Activated T-cell treated with anti-CD3 and anti-CD28 coated beads, Interleukin-2, amount 50 U/mL, for 1 hour (primary cell): Measurements from ENCODE around the gene KDM4F.
"Not testable (repeated sequence)": the region's sequence is repeated elsewhere in the genome, so short reads cannot be mapped to it uniquely, and the experiment has no call there.

ENCODE experiments used
- DNase-seq: peaks from one replicate; pipeline ENCODE4 v3.0.0-alpha.2; 2020

Gene KDM4F

GRCh38 chr11:95049122-95049521 is at the start of gene KDM4F:
KDM4F (plus strand) TSS chr11:95049422.
- not testable (repeated sequence) for DNase-seq

GRCh38 chr11:95003716-95004115 is 45.5 kb upstream of the KDM4F start:
- DNase-seq: no peak

GRCh38 chr11:95005642-95006041 is 43.6 kb upstream of the KDM4F start:
- no peak for DNase-seq

GRCh38 chr11:95011376-95011775 is 37.8 kb upstream of the KDM4F start:
- DNase-seq: no peak

GRCh38 chr11:95014184-95014821 is 34.9 kb upstream of the KDM4F start:
- DNase-seq: no peak

- no peak for DNase-seq
Measured at GRCh38 chr11:95016139-95016538, 33.1 kb upstream of the KDM4F start.

GRCh38 chr11:95021468-95021867 is 27.8 kb upstream of the KDM4F start:
- not testable (repeated sequence) for DNase-seq

- no peak for DNase-seq
Measured at GRCh38 chr11:95024958-95025357, 24.3 kb upstream of the KDM4F start, which contains the start of gene KDM4E. KDM4E (plus strand) TSS chr11:95025258; CDS start chr11:95025558, 300 bp downstream.

GRCh38 chr11:95025594-95025993 is 23.6 kb upstream of the KDM4F start:
- DNase-seq: not testable (repeated sequence)

GRCh38 chr11:95028357-95028756 is 20.9 kb upstream of the KDM4F start:
- DNase-seq: no peak

GRCh38 chr11:95033051-95033450 is 16.2 kb upstream of the KDM4F start:
- no peak for DNase-seq

GRCh38 chr11:95035316-95035715 is 13.9 kb upstream of the KDM4F start:
- no peak for DNase-seq

- peak; percentile 22 for DNase-seq
Measured at GRCh38 chr11:95037356-95038035, 11.7 kb upstream of the KDM4F start.

GRCh38 chr11:95042239-95042638 is 7.0 kb upstream of the KDM4F start:
- DNase-seq: no peak

GRCh38 chr11:95042906-95043305 is 6.3 kb upstream of the KDM4F start:
- DNase-seq: no peak

- no peak for DNase-seq
Measured at GRCh38 chr11:95044010-95044409, 5.2 kb upstream of the KDM4F start.

- no peak for DNase-seq
Measured at GRCh38 chr11:95045812-95046211, 3.4 kb upstream of the KDM4F start.

- DNase-seq: no peak
Measured at GRCh38 chr11:95050595-95051202, 1.5 kb downstream of the KDM4F start.

GRCh38 chr11:95054356-95054755 is 5.1 kb downstream of the KDM4F start:
- no peak for DNase-seq

GRCh38 chr11:95055283-95055897 is 6.2 kb downstream of the KDM4F start:
- DNase-seq: no peak

GRCh38 chr11:95057959-95058358 is 8.7 kb downstream of the KDM4F start:
- no peak for DNase-seq

- DNase-seq: no peak
Measured at GRCh38 chr11:95058621-95059020, 9.4 kb downstream of the KDM4F start.

GRCh38 chr11:95059046-95059445 is 9.8 kb downstream of the KDM4F start:
- no peak for DNase-seq

- DNase-seq: no peak
Measured at GRCh38 chr11:95065336-95065735, 16.1 kb downstream of the KDM4F start.
